ENCODE results near the gene DDX1. TPM values are rescaled to one million over a fixed set of nuclear protein-coding genes. Genes with fewer than 3 reads are reported as not detected.

The DDX1 gene
- total RNA-seq, 1 experiment from 2014 or later = 70.7 TPM

GRCh38 chr2:15596968-15597367 lies 5.3 kb downstream of the DDX1 start:
- POLR2A ChIA-PET (ENCODE audit: unreplicated experiment) = no interaction called here
- CTCF ChIA-PET = no interaction called here

GRCh38 chr2:15599994-15600393 lies 8.3 kb downstream of the DDX1 start:
- no peaks in the 10 kb centered on the region for H3K9me2 ChIP-seq (ENCODE audit: insufficient read depth)
- ChIA-PET POLR2A (ENCODE audit: unreplicated experiment) (no interaction called here), CTCF (no interaction called here)
- H3K79me2 ChIP-seq (ENCODE audit: low read depth) = peaks cover 1% of the 10 kb centered on the region; the same call in 1 of the 2 replicates
- peaks cover 14% of the 10 kb centered on the region for H4K20me1 ChIP-seq (ENCODE audit: insufficient read depth)
- H2AFZ ChIP-seq = no peak overlapping the region
- no peak overlapping the region for H3K4me2 ChIP-seq
- no peaks in the 10 kb centered on the region for H3F3A ChIP-seq (ENCODE audit: insufficient read depth, low read depth)
- H3K9me3 ChIP-seq (ENCODE audit: insufficient read depth, low read depth) = no peaks in the 10 kb centered on the region
- peaks cover 82% of the 10 kb centered on the region for H3K36me3 ChIP-seq (ENCODE audit: low read depth)
- DNase-seq = no peak
- BruUV-seq (replicated peaks) = no TSS peak
- no peaks in the 10 kb centered on the region for H3K4me1 ChIP-seq (replicated peaks; ENCODE audit: insufficient read depth)
- H3K4me3 ChIP-seq = no peak overlapping the region
- H3K27ac ChIP-seq = no peak overlapping the region
- no peak for TF ChIP-seq EZH2 (IDR thresholded peaks at IDR 0.05; ENCODE audit: low read depth)
- no peak for TF ChIP-seq CTCF (conservative IDR thresholded peaks at IDR 0.05)
- intact Hi-C loops (cut with micrococcal nuclease; ENCODE audit: unreplicated experiment) = no loop called here
- H3K27me3 ChIP-seq (ENCODE audit: insufficient read depth, low read depth) = no peaks in the 10 kb centered on the region

More at GRCh38 chr2:15596968-15597367, 5.3 kb downstream of the DDX1 start:
- Histone ChIP-seq H3K36me3 (ENCODE audit: low read depth) (peaks cover 58% of the 10 kb centered on the region), H4K20me1 (ENCODE audit: insufficient read depth) (peaks cover 29% of the 10 kb centered on the region), H3K9me3 (ENCODE audit: insufficient read depth, low read depth) (no peaks in the 10 kb centered on the region), H3K9me2 (ENCODE audit: insufficient read depth) (no peaks in the 10 kb centered on the region), H3K4me1 (replicated peaks; ENCODE audit: insufficient read depth) (peaks cover 10% of the 10 kb centered on the region), H3K27me3 (ENCODE audit: insufficient read depth, low read depth) (no peaks in the 10 kb centered on the region), H3F3A (ENCODE audit: insufficient read depth, low read depth) (peaks cover 6% of the 10 kb centered on the region; the same call in 1 of the 2 replicates), H3K4me2 (no peak overlapping the region), H3K27ac (no peak overlapping the region), H3K79me2 (ENCODE audit: low read depth) (peaks cover 31% of the 10 kb centered on the region), H3K4me3 (no peak overlapping the region), H2AFZ (no peak overlapping the region)
- TF ChIP-seq CTCF (conservative IDR thresholded peaks at IDR 0.05) (no peak), EZH2 (IDR thresholded peaks at IDR 0.05; ENCODE audit: low read depth) (no peak)
- DNase-seq = no peak
- intact Hi-C loops (cut with micrococcal nuclease; ENCODE audit: unreplicated experiment) = no loop called here
- BruUV-seq (replicated peaks) = no TSS peak

GRCh38 chr2:15601681-15602080 lies 10.0 kb downstream of the DDX1 start:
- no peak overlapping the region for H3K4me2 ChIP-seq
- no peak overlapping the region for H3K27ac ChIP-seq
- H3K36me3 ChIP-seq (ENCODE audit: low read depth) = peaks cover 83% of the 10 kb centered on the region
- no peak for DNase-seq
- H3K4me1 ChIP-seq (replicated peaks; ENCODE audit: insufficient read depth) = no peaks in the 10 kb centered on the region
- intact Hi-C loops (cut with micrococcal nuclease; ENCODE audit: unreplicated experiment) = no loop called here
- no TSS peak for BruUV-seq (replicated peaks)
- no peaks in the 10 kb centered on the region for H3F3A ChIP-seq (ENCODE audit: insufficient read depth, low read depth)
- no peaks in the 10 kb centered on the region for H3K27me3 ChIP-seq (ENCODE audit: insufficient read depth, low read depth)
- POLR2A ChIA-PET (ENCODE audit: unreplicated experiment) = no interaction called here
- H2AFZ ChIP-seq = no peak overlapping the region
- H3K79me2 ChIP-seq (ENCODE audit: low read depth) = no peaks in the 10 kb centered on the region
- no peak overlapping the region for H3K4me3 ChIP-seq
- peaks cover 13% of the 10 kb centered on the region for H4K20me1 ChIP-seq (ENCODE audit: insufficient read depth)
- no peak for TF ChIP-seq CTCF (conservative IDR thresholded peaks at IDR 0.05)
- TF ChIP-seq EZH2 (IDR thresholded peaks at IDR 0.05; ENCODE audit: low read depth) = no peak
- no peaks in the 10 kb centered on the region for H3K9me3 ChIP-seq (ENCODE audit: insufficient read depth, low read depth)
- CTCF ChIA-PET = no interaction called here
- no peaks in the 10 kb centered on the region for H3K9me2 ChIP-seq (ENCODE audit: insufficient read depth)
